HK-2 (cell line): ENCODE measurements around the gene SPAG17.

Source experiments
- DNase-seq: peaks from one replicate; pipeline ENCODE4 v3.0.0-alpha.2; 2018; ENCODE audit not compliant: unreplicated experiment

SPAG17 gene

GRCh38 chr1:118118873-118119463, 66.1 kb downstream of the SPAG17 start:
- no peak for DNase-seq

- no peak for DNase-seq
Measured at GRCh38 chr1:118118469-118118868, 66.6 kb downstream of the SPAG17 start.

GRCh38 chr1:118117521-118117920, 67.5 kb downstream of the SPAG17 start:
- no peak for DNase-seq

GRCh38 chr1:118116909-118117308, 68.1 kb downstream of the SPAG17 start:
- no peak for DNase-seq

GRCh38 chr1:118116401-118116800, 68.6 kb downstream of the SPAG17 start:
- DNase-seq, result no peak

GRCh38 chr1:118115567-118116295, 69.3 kb downstream of the SPAG17 start:
- DNase-seq, result no peak

- DNase-seq, result no peak
Measured at GRCh38 chr1:118113261-118113660, 71.8 kb downstream of the SPAG17 start.

- no peak for DNase-seq
Measured at GRCh38 chr1:118110580-118110979, 74.4 kb downstream of the SPAG17 start.

- no peak for DNase-seq
Measured at GRCh38 chr1:118104951-118105350, 80.1 kb downstream of the SPAG17 start.

GRCh38 chr1:118102445-118102844, 82.6 kb downstream of the SPAG17 start:
- DNase-seq, result no peak

- no peak for DNase-seq
Measured at GRCh38 chr1:118101999-118102398, 83.0 kb downstream of the SPAG17 start.

GRCh38 chr1:118101515-118101844, 83.5 kb downstream of the SPAG17 start:
- DNase-seq, result no peak

- no peak for DNase-seq
Measured at GRCh38 chr1:118100686-118101514, 84.1 kb downstream of the SPAG17 start.

- no peak for DNase-seq
Measured at GRCh38 chr1:118099686-118100085, 85.3 kb downstream of the SPAG17 start.

GRCh38 chr1:118097622-118098348, 87.2 kb downstream of the SPAG17 start:
- no peak for DNase-seq

- no peak for DNase-seq
Measured at GRCh38 chr1:118093017-118093416, 92.0 kb downstream of the SPAG17 start.

GRCh38 chr1:118090130-118090529, 94.9 kb downstream of the SPAG17 start:
- DNase-seq, result no peak

GRCh38 chr1:118085365-118085764, 99.7 kb downstream of the SPAG17 start:
- no peak for DNase-seq

- no peak for DNase-seq
Measured at GRCh38 chr1:118084400-118084799, 100.6 kb downstream of the SPAG17 start.

GRCh38 chr1:118082984-118083383, 102.0 kb downstream of the SPAG17 start:
- DNase-seq, result no peak

- DNase-seq, result no peak
Measured at GRCh38 chr1:118081387-118081786, 103.6 kb downstream of the SPAG17 start.

GRCh38 chr1:118077331-118078045, 107.5 kb downstream of the SPAG17 start:
- no peak for DNase-seq
